Gastrocnemius medialis (tissue), 4 donors: ENCODE data around the gene ART4.

ENCODE experiments used
- POLR2A ChIP-seq, 2 donors: fragments of 450-650 bp; IDR thresholded peaks; one replicate each; pipeline ENCODE4 v1.6.1; 2017; ENCODE audit warnings: antibody characterized with exemption in 2 of 2, mild to moderate bottlenecking in 2 of 2, moderate library complexity in 2 of 2
- TF ChIP-seq, protein P1 (sequence below), 5 experiments: fragments of 450-650 bp in 3 of 5; fragments of 200-600 bp in 2 of 5; sonication (generic) in 2 of 5; IDR thresholded peaks in 4 of 5; conservative IDR thresholded peaks in 1 of 5; 1 replicate in 4 of 5; 2 replicates in 1 of 5; pipeline ENCODE4 v1.5.1; 2016 to 2019; ENCODE audit warnings: antibody characterized with exemption in 5 of 5, mild to moderate bottlenecking in 3 of 5, moderate library complexity in 3 of 5

DNA sequence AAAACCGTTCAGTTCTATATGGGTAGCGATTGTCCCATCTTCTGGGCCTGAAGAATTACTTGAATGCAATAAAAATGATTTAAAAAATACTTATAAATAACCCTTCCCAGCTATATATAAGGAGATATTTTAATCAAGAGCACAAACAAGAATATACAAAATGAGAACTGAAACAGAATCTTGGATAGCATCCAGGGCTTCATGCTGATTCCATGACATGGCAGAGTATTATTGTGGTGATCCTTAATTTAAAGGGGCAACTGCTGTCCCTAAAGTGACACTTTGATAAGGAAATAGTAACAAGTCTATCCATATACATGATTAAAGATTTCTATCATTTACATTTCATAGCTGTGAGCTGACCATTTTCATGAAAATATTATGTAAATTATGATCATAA, 58.9 kb downstream of the ART4 start:
- TF ChIP-seq, protein P1, sequence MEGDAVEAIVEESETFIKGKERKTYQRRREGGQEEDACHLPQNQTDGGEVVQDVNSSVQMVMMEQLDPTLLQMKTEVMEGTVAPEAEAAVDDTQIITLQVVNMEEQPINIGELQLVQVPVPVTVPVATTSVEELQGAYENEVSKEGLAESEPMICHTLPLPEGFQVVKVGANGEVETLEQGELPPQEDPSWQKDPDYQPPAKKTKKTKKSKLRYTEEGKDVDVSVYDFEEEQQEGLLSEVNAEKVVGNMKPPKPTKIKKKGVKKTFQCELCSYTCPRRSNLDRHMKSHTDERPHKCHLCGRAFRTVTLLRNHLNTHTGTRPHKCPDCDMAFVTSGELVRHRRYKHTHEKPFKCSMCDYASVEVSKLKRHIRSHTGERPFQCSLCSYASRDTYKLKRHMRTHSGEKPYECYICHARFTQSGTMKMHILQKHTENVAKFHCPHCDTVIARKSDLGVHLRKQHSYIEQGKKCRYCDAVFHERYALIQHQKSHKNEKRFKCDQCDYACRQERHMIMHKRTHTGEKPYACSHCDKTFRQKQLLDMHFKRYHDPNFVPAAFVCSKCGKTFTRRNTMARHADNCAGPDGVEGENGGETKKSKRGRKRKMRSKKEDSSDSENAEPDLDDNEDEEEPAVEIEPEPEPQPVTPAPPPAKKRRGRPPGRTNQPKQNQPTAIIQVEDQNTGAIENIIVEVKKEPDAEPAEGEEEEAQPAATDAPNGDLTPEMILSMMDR (IDR thresholded peaks at IDR 0.05 in 4 of 5, conservative IDR thresholded peaks at IDR 0.05 in 1 of 5) = no peak
- no peak for TF ChIP-seq POLR2A (IDR thresholded peaks at IDR 0.05)
